Right lobe of liver (tissue), 4 donors: ENCODE data around the gene AQR.

Source experiments
- POLR2A ChIP-seq: fragments of 450-650 bp; IDR thresholded peaks from one replicate; pipeline ENCODE4 v1.6.1; 2017; ENCODE audit warnings: antibody characterized with exemption, mild to moderate bottlenecking
- TF ChIP-seq, protein P1 (sequence below), 4 donors: fragments of 200-600 bp in 3 of 4; fragments of 450-650 bp in 1 of 4; IDR thresholded peaks; one replicate each; pipeline versions ENCODE4 v1.5.1 to v1.8.0; 2016 to 2022; ENCODE audit warnings: antibody characterized with exemption in 4 of 4, mild to moderate bottlenecking in 2 of 4
- donor health status: DM: no; HTN: no; CAD: no.
- donor health status: DM: no; HTN: no; CAD: no.
- donor health status: DM: no; HTN: yes; CAD: no.

GRCh38 chr15:34943711-34944110 lies 25.8 kb downstream of the AQR start:
- TF ChIP-seq POLR2A, result no peak
- TF ChIP-seq, protein P1, sequence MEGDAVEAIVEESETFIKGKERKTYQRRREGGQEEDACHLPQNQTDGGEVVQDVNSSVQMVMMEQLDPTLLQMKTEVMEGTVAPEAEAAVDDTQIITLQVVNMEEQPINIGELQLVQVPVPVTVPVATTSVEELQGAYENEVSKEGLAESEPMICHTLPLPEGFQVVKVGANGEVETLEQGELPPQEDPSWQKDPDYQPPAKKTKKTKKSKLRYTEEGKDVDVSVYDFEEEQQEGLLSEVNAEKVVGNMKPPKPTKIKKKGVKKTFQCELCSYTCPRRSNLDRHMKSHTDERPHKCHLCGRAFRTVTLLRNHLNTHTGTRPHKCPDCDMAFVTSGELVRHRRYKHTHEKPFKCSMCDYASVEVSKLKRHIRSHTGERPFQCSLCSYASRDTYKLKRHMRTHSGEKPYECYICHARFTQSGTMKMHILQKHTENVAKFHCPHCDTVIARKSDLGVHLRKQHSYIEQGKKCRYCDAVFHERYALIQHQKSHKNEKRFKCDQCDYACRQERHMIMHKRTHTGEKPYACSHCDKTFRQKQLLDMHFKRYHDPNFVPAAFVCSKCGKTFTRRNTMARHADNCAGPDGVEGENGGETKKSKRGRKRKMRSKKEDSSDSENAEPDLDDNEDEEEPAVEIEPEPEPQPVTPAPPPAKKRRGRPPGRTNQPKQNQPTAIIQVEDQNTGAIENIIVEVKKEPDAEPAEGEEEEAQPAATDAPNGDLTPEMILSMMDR (IDR thresholded peaks at IDR 0.05), result no peak
